PC-9 (cell line): ENCODE results near the gene GNA12. TPM values are rescaled to one million over a fixed set of nuclear protein-coding genes. Genes with fewer than 3 reads are reported as not detected.

Experiments used
- BruUV-seq: library from RNA; stranded (reverse); fragments of 400-500 nt; replicated peaks from 2 replicates; lab custom pipeline; 2021; lab: Mats Ljungman, UMichigan
- CTCF ChIA-PET: fragments of 300-600 bp; sonication (Branson Sonifier 250); formaldehyde crosslinking; loops from one replicate; lab custom pipeline; 2022; ENCODE audit warnings: antibody characterized with exemption; lab: Charles Lee
- POLR2A ChIA-PET: fragments of 300-600 bp; sonication (Branson Sonifier 250); formaldehyde crosslinking; loops from one replicate; lab custom pipeline; 2022; ENCODE audit warnings: antibody characterized with exemption; ENCODE audit not compliant: unreplicated experiment; lab: Charles Lee
- DNase-seq, 2 experiments: peaks; one replicate each; pipeline versions ENCODE4 v3.0.0 to v3.0.0-alpha.2; 2015 to 2022; ENCODE audit warnings: mixed read lengths in 1 of 2
- H2AFZ ChIP-seq: fragments of 200-600 bp; sonication (generic); 2 replicates; pipeline ENCODE4 v1.8.1; 2017; ENCODE audit warnings: antibody characterized with exemption
- H3F3A ChIP-seq: fragments of 200-600 bp; sonication (generic); 2 replicates; pipeline ENCODE4 v1.8.1; 2017; ENCODE audit warnings: antibody characterized with exemption, mild to moderate bottlenecking, low read depth; ENCODE audit not compliant: insufficient read depth
- H3K27ac ChIP-seq: fragments of 200-600 bp; sonication (generic); 2 replicates; pipeline ENCODE4 v1.6.1; 2016; ENCODE audit warnings: mixed run types
- H3K27me3 ChIP-seq: fragments of 200-600 bp; sonication (generic); 2 replicates; pipeline ENCODE4 v1.6.1; 2016; ENCODE audit warnings: low read depth, mixed run types; ENCODE audit not compliant: insufficient read depth
- H3K36me3 ChIP-seq: fragments of 200-600 bp; sonication (generic); 2 replicates; pipeline ENCODE4 v1.6.1; 2016; ENCODE audit warnings: low read depth, mixed run types
- H3K4me1 ChIP-seq: fragments of 200-600 bp; sonication (generic); replicated peaks from 2 replicates; pipeline ENCODE4 v1.6.1; 2016; ENCODE audit warnings: mixed run types; ENCODE audit not compliant: insufficient read depth
- H3K4me2 ChIP-seq: fragments of 200-600 bp; sonication (generic); 2 replicates; pipeline ENCODE4 v1.6.1; 2017; ENCODE audit warnings: mixed run types
- H3K4me3 ChIP-seq: fragments of 200-600 bp; sonication (generic); 2 replicates; pipeline ENCODE4 v1.6.1; 2016; ENCODE audit warnings: mixed run types
- H3K79me2 ChIP-seq: fragments of 200-600 bp; sonication (generic); 2 replicates; pipeline ENCODE4 v1.6.1; 2017; ENCODE audit warnings: low read depth, mixed run types
- H3K9me2 ChIP-seq: fragments of 200-600 bp; sonication (generic); 2 replicates; pipeline ENCODE4 v1.8.1; 2017; ENCODE audit warnings: mild to moderate bottlenecking; ENCODE audit not compliant: insufficient read depth
- H3K9me3 ChIP-seq: fragments of 200-600 bp; sonication (generic); 2 replicates; pipeline ENCODE4 v1.8.1; 2016; ENCODE audit warnings: low read depth; ENCODE audit not compliant: insufficient read depth
- H4K20me1 ChIP-seq: fragments of 200-600 bp; sonication (generic); 2 replicates; pipeline ENCODE4 v1.8.1; 2017; ENCODE audit not compliant: insufficient read depth
- CTCF ChIP-seq: fragments of 200-600 bp; sonication (generic); conservative IDR thresholded peaks from 2 replicates; pipeline ENCODE4 v1.6.1; 2017; ENCODE audit warnings: mixed run types, antibody characterized with exemption, mild to moderate bottlenecking, moderate library complexity
- EZH2 ChIP-seq: fragments of 200-600 bp; sonication (generic); IDR thresholded peaks from 2 replicates; pipeline ENCODE4 v1.8.0; 2017; ENCODE audit warnings: antibody characterized with exemption, low read depth
- intact Hi-C: fragments of 100-400 bp; cut with micrococcal nuclease; formaldehyde crosslinking; loops from one replicate; pipeline ENCODE4 v1.10.0; 2022; ENCODE audit not compliant: unreplicated experiment
- total RNA-seq: library from RNA; stranded (reverse); gene quantifications from 2 replicates; pipeline ENCODE4 v1.2.3, GENCODE V29; 2021

GNA12 gene
- total RNA-seq, 1 experiment from 2014 or later: 51.7 TPM

GRCh38 chr7:2688409-2689342 lies 155.4 kb downstream of the GNA12 start:
- intact Hi-C loops: no loop called here
- Histone ChIP-seq H4K20me1 (no peaks in the 10 kb centered on the region; the same call in 1 of the 2 replicates), H3K27ac (no peak overlapping the region), H3K27me3 (no peaks in the 10 kb centered on the region), H3K9me2 (no peaks in the 10 kb centered on the region), H3K4me3 (no peak overlapping the region), H3K9me3 (no peaks in the 10 kb centered on the region), H3F3A (peaks cover 2% of the 10 kb centered on the region; the same call in 1 of the 2 replicates), H3K4me1 (peaks cover 19% of the 10 kb centered on the region), H3K4me2 (no peak overlapping the region), H3K79me2 (no peaks in the 10 kb centered on the region), H2AFZ (no peak overlapping the region), H3K36me3 (no peaks in the 10 kb centered on the region)
- no TSS peak for BruUV-seq
- ChIA-PET CTCF (interaction anchor here (0.7 kb wide), 1 partner anchor 1104 kb away, joined by 3 read pairs; no protein-coding TSS in a partner anchor), POLR2A (no interaction called here)
- TF ChIP-seq EZH2: no peak
- no peak for DNase-seq

GRCh38 chr7:2687881-2688318 lies 156.2 kb downstream of the GNA12 start, which contains the start of gene AMZ1:
Gene AMZ1 (plus strand): TSS chr7:2688202. CDS start chr7:2700452, 12,250 bp downstream.
- ChIA-PET POLR2A (interaction anchor here (0.5 to 0.6 kb wide), 2 partner anchors 56 to 446 kb away, joined by 5 to 6 read pairs; partner anchors contain the start of genes MRM2, NUDT1 and TTYH3), CTCF (interaction anchor here (0.6 kb wide), 2 partner anchors 122 to 186 kb away, joined by 3 to 6 read pairs; no protein-coding TSS in a partner anchor)
- no peak within 1 kb of the TSS for H3K4me2 ChIP-seq
- no peak for TF ChIP-seq EZH2
- no peak for TF ChIP-seq CTCF
- no peaks in the 10 kb centered on the region for H3K36me3 ChIP-seq
- H3K9me3 ChIP-seq: no peaks in the 10 kb centered on the region
- no peak within 1 kb of the TSS for H2AFZ ChIP-seq
- H3K4me3 ChIP-seq: no peak within 1 kb of the TSS
- no peaks in the 10 kb centered on the region for H3K79me2 ChIP-seq
- BruUV-seq: no TSS peak
- H3F3A ChIP-seq: no peaks in the 10 kb centered on the region
- no peaks in the 10 kb centered on the region; the same call in 1 of the 2 replicates for H4K20me1 ChIP-seq
- peaks cover 11% of the 10 kb centered on the region for H3K4me1 ChIP-seq
- H3K9me2 ChIP-seq: no peaks in the 10 kb centered on the region
- no peak within 1 kb of the TSS for H3K27ac ChIP-seq
- intact Hi-C loops: no loop called here
- H3K27me3 ChIP-seq: no peaks in the 10 kb centered on the region
- no peak for DNase-seq

- no peaks in the 10 kb centered on the region for H3K9me3 ChIP-seq
Measured at GRCh38 chr7:2687338-2687869, 156.7 kb downstream of the GNA12 start.

More at GRCh38 chr7:2687338-2687869, 156.7 kb downstream of the GNA12 start:
- no peak for TF ChIP-seq EZH2
- no peak for TF ChIP-seq CTCF
- BruUV-seq: no TSS peak
- H3K4me1 ChIP-seq: peaks cover 8% of the 10 kb centered on the region; the same call in 1 of the 2 replicates
- H2AFZ ChIP-seq: no peak overlapping the region
- H4K20me1 ChIP-seq: no peaks in the 10 kb centered on the region; the same call in 1 of the 2 replicates
- ChIA-PET CTCF (interaction anchor here (0.6 kb wide), 2 partner anchors 121 to 187 kb away, joined by 3 to 6 read pairs; no protein-coding TSS in a partner anchor), POLR2A (interaction anchor here (0.5 to 0.6 kb wide), 2 partner anchors 56 to 445 kb away, joined by 5 to 6 read pairs; partner anchors contain the start of genes MRM2, NUDT1 and TTYH3)
- H3K27ac ChIP-seq: no peak overlapping the region
- no peaks in the 10 kb centered on the region for H3K36me3 ChIP-seq
- no peak overlapping the region for H3K4me3 ChIP-seq
- intact Hi-C loops: no loop called here
- H3K27me3 ChIP-seq: no peaks in the 10 kb centered on the region
- H3K4me2 ChIP-seq: no peak overlapping the region
- no peaks in the 10 kb centered on the region for H3F3A ChIP-seq
- no peaks in the 10 kb centered on the region for H3K9me2 ChIP-seq
- DNase-seq: no peak
- no peaks in the 10 kb centered on the region for H3K79me2 ChIP-seq
